ENCODE results near the gene CACNA2D1.

The CACNA2D1 gene

GRCh38 chr7:82443547-82444219, at the start of gene CACNA2D1:
TSS of gene CACNA2D1 (minus strand) at chr7:82443777.
- peak; percentile 80 to 85 for DNase-seq

DNA sequence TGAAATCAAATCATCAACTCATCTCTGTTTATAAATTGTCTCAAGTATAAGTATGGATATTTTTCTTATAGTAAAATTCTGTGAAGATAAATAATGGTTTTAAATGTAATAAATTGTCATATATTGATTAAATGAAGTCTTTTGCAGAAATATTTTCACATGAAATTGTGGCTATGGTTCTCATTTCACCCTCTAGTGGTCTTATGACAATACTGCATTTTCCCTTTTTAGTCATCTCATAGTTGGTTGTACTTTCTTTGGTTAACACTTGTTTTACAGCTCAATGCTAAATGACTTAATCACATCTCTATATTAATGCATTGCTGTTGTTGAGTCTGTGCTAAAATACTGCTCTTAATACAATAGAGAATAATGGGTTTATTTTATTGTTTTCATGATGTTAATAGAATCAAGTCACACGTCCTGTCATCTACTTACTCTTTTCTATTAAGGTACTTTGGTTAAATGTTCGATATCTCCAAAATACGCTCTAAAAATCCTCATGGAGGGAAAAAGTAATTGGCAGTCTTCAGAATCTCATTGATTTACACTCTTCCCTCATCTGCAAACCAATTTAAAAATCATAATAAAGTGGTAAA, 38.0 kb upstream of the CACNA2D1 start:
- peak; percentile 3 to 28 for DNase-seq

- DNase-seq: no peak
These were observed 34.3 kb upstream of the CACNA2D1 start for GRCh38 chr7:82477733-82478515.

- DNase-seq: no peak
These were observed 29.4 kb upstream of the CACNA2D1 start for GRCh38 chr7:82472966-82473365.

DNA sequence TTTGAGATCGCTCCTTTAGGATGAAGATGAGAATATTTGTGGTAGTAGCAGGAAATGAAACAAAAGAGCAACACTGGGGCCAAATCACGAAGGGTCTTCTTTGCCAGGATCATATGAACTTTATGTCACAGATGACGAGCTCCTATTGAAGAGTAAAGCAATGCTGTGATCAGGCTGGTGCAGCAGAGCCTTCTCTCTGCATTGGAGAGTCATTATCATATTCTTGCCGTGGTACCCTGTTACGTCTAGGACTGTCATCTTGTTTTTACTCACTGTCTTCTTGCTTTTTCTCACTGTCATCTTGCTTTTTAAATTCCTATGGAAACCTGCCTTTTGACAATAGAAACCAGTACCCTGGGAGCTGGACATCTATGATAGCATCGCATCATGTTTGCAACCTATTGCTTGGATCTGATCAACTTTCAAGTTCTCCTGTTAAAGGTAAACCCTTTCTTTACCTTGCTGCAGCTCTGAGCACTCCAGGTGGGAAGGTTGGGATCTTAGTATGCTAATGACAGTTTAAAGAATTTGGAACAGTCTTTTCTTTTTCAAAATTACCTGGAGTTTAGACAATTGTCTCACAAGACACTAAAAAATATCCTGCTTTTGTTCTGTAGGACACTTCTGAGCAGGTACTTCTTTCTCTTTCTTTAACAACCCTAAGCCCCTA, 27.9 kb upstream of the CACNA2D1 start:
- no peak for DNase-seq

DNA sequence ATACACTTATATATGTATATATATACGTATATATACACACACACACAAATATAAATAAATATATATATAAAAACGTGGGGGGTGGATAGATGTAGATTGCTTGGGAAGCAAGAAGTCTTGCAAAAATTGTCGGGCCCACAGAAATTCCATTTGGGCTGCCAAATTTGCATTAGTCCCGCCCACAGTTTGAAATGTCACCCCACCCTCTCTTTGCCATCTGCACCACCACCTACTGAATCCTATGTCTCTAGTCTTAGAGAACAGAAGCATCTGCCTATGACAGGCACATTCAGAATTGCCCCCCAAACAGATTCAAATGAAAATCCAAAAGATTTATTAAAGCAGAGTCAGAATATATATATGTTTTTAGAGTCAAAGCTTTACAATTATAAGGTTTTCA, 25.6 kb upstream of the CACNA2D1 start:
- peak in 1 of 2 experiments; percentile 7 for DNase-seq

- no peak for DNase-seq
These were observed 24.9 kb upstream of the CACNA2D1 start for GRCh38 chr7:82468435-82468834.

DNA sequence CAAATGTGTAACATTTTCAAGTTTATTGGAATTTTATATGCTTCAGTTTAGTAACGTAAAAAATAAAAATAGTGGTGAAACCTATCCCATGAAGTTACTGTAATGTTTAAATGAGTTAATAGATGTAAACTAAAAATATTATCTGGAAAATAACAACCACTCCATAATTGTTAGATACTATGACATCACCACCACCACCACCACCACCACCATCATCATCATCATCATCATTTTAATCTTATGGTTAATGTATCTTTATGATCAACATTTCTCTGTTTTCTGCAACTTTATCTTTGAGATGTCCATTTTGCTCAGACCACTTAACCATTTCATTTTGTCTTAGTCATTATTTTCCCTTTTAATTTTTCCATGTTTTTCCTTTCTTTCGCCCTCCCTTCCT, 23.4 kb upstream of the CACNA2D1 start:
- DNase-seq: no peak

- no peak for DNase-seq
These were observed 20.8 kb upstream of the CACNA2D1 start for GRCh38 chr7:82464372-82464771.

GRCh38 chr7:82455295-82455694, 11.7 kb upstream of the CACNA2D1 start:
- no peak for DNase-seq

DNA sequence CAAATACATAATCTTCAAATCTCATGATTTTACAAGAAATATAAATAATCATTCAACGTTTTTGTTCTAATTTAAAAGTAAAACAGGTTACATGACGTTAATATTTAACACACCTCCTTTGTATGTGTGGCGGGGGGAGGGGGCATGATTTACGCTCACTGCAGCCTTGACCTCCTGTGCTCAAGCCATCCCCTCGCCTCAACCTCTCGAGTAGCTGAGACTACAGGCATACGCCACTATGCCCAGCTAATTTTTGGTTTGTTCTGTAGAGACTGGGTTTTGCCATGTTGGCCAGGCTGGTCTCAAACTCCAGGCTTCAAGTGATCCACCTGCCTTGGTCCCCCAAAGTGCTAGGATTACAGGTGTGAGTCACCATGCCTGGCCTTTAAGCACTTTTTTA, 7.2 kb upstream of the CACNA2D1 start:
- DNase-seq: no peak

- DNase-seq: no peak
These were observed 6.3 kb upstream of the CACNA2D1 start for GRCh38 chr7:82449910-82450309.

GRCh38 chr7:82446897-82447296, 3.3 kb upstream of the CACNA2D1 start:
- no peak for DNase-seq

GRCh38 chr7:82445271-82445670, 1.7 kb upstream of the CACNA2D1 start:
- DNase-seq: peak; percentile 23 to 48

DNA sequence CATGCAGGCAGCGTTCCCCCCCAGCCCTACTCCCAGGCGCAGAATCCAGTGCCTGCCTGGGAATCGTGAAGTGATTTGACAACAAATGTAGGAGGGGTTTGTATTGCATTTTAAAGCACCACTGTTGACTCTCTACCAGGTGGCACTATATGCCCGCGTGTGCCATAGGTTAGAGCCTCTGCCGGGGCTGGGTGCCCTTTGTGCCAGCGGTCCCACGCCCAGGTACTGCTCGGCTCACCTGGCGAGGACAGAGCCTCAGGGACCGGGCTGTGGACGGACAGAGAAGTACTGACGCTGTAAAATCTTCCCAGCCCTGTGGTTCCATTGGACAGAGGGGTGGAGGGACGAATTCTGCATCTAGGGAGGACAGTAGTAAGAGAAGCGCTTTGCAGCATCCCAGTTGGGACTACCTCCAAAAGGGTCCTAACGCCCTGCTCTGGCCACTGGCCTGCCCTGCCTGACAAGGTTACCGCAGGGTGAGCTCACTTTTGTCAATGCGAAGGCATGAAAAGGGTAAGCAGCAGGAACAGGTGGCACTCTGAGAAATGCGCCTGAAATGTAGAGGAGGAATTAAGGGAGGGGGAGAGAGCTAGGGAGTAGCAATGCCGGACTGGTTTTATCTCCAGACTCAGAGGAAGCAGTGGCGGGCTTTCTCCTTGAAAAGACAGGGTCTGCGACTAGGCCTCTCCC, 788 bp upstream of the CACNA2D1 start:
- DNase-seq: peak; percentile 75 to 85

- peak; percentile 7 to 72 for DNase-seq
These were observed 486 bp downstream of the CACNA2D1 start for GRCh38 chr7:82443036-82443546.

GRCh38 chr7:82442492-82443035, 1.0 kb downstream of the CACNA2D1 start:
- peak; percentile 50 to 57 for DNase-seq

- peak; percentile 37 to 60 for DNase-seq
These were observed 1.7 kb downstream of the CACNA2D1 start for GRCh38 chr7:82441669-82442478.

GRCh38 chr7:82438521-82438920, 5.1 kb downstream of the CACNA2D1 start:
- peak in 1 of 2 experiments; percentile 9 for DNase-seq

DNA sequence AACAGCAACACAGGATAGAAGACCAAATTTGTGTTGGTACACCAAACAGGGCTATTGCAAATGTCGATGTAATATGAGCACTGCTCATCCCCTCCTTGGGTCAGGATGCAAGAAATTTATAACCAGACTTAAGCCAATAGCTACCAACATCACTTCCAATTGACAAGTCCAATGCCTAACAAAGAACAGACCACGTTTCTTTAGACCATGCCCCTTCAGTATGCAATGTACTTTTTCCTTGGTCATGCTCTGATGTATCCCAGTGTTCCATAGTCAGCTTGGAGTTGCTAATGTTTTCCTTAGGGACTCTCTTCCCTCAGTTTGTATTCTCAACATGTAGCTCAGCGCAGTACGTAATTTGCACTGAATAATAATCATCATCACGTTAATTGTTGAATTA, 7.8 kb downstream of the CACNA2D1 start:
- no peak for DNase-seq

DNA sequence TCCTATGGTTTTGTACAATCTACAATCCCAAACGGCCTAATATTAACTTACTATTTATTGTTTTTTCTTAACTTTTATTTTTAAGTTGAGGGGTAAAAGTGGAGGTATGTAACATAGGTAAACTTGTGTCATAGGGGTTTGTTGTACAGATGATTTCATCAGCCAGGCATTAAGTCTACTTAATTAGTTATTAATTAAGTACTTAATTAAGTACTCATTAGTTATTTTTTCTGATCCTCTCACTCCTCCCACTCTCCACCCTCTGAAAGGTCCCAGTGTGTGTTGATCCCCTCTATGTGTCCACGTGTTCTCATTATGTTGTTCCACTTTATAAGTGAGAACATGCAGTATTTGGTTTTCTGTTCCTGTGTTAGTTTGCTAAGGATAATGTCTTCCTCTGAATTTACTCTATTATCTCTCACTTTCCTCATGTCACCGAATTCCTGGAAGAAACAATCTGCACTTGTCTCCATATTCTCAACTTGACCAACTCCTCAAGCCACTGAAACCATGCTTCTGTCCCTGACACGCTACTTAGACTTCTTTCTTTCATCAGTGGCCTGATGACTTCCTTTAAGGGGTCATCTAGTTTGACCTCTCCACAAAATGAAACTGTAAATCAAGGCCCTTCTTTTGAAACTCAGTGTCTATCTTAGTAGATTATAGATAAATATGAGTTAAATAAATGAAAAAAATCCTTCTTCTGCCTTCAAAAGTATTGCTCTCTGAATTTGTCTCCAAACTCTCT, 9.1 kb downstream of the CACNA2D1 start:
- DNase-seq: no peak
